CD4-positive, alpha-beta T cell treated with Interleukin-15 for 4 hours (primary cell): ENCODE results near the gene PTHLH.

Experiments
- DNase-seq: peaks from one replicate; pipeline ENCODE4 v3.0.0-alpha.2; 2020; ENCODE audit warnings: low spot score

PTHLH gene

GRCh38 chr12:27972721-27973120 is at the start of gene PTHLH:
Gene PTHLH (minus strand): TSS chr12:27972733. CDS start chr12:27969494, 3,239 bp downstream.
- no peak for DNase-seq

GRCh38 chr12:28021704-28022103 is 49.2 kb upstream of the PTHLH start:
- DNase-seq = no peak

GRCh38 chr12:28017873-28018255 is 45.3 kb upstream of the PTHLH start:
- no peak for DNase-seq

GRCh38 chr12:28017126-28017872 is 44.8 kb upstream of the PTHLH start:
- no peak for DNase-seq

- no peak for DNase-seq
Measured at GRCh38 chr12:28015165-28015564, 42.6 kb upstream of the PTHLH start.

- no peak for DNase-seq
Measured at GRCh38 chr12:28014196-28014595, 41.7 kb upstream of the PTHLH start.

- no peak for DNase-seq
Measured at GRCh38 chr12:28012333-28012918, 39.9 kb upstream of the PTHLH start.

- DNase-seq = no peak
Measured at GRCh38 chr12:28010036-28010435, 37.5 kb upstream of the PTHLH start.

- no peak for DNase-seq
Measured at GRCh38 chr12:27999970-28000369, 27.4 kb upstream of the PTHLH start.

GRCh38 chr12:27999521-27999920 is 27.0 kb upstream of the PTHLH start:
- no peak for DNase-seq

GRCh38 chr12:27998658-27999057 is 26.1 kb upstream of the PTHLH start:
- DNase-seq = no peak

GRCh38 chr12:27998170-27998569 is 25.6 kb upstream of the PTHLH start:
- DNase-seq = no peak

GRCh38 chr12:27996761-27997160 is 24.2 kb upstream of the PTHLH start:
- no peak for DNase-seq

- no peak for DNase-seq
Measured at GRCh38 chr12:27995406-27995805, 22.9 kb upstream of the PTHLH start.

- DNase-seq = no peak
Measured at GRCh38 chr12:27988594-27989233, 16.2 kb upstream of the PTHLH start.

- no peak for DNase-seq
Measured at GRCh38 chr12:27987331-27987730, 14.8 kb upstream of the PTHLH start.

GRCh38 chr12:27984275-27984674 is 11.7 kb upstream of the PTHLH start:
- no peak for DNase-seq

- no peak for DNase-seq
Measured at GRCh38 chr12:27982951-27983350, 10.4 kb upstream of the PTHLH start.

GRCh38 chr12:27982385-27982784 is 9.9 kb upstream of the PTHLH start:
- no peak for DNase-seq

- no peak for DNase-seq
Measured at GRCh38 chr12:27981874-27982273, 9.3 kb upstream of the PTHLH start.

GRCh38 chr12:27979145-27979544 is 6.6 kb upstream of the PTHLH start:
- DNase-seq = no peak

- DNase-seq = no peak
Measured at GRCh38 chr12:27975222-27976136, 2.9 kb upstream of the PTHLH start.
